Dedifferentiated amniotic fluid mesenchymal stem cell (primary cell): ENCODE measurements around the gene CYB5R3.
A peak's percentile ranks its signal among the peaks of the same experiment; 100 is the strongest.
"Not testable (repeated sequence)": the region's sequence is repeated elsewhere in the genome, so short reads cannot be mapped to it uniquely, and the experiment has no call there.

Source experiments
- DNase-seq: peaks from one replicate; pipeline ENCODE4 v3.0.0-alpha.2; 2016; ENCODE audit errors: extremely low spot score

Gene CYB5R3

DNA sequence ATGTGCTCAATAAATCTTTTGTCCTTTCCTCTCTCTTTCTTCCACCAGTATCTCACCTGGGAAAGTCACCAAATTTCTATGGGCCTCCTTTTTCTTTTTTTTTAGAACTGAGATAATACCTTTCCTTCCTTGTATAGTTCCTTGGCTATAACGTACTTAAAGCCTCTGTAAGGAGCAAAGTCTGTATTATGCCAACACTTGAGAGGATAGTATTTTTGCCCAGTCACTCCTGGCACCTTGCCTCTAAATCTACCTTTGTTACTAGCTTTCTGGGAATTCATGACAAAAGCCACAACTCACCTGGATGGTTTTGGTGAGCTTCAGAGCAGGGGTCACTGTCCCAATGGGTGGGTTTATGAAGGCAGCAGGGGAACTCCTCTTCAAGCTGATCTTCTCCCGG, 46.7 kb downstream of the CYB5R3 start:
- DNase-seq, result no peak

GRCh38 chr22:42601879-42602465, 47.2 kb downstream of the CYB5R3 start:
- no peak for DNase-seq

DNA sequence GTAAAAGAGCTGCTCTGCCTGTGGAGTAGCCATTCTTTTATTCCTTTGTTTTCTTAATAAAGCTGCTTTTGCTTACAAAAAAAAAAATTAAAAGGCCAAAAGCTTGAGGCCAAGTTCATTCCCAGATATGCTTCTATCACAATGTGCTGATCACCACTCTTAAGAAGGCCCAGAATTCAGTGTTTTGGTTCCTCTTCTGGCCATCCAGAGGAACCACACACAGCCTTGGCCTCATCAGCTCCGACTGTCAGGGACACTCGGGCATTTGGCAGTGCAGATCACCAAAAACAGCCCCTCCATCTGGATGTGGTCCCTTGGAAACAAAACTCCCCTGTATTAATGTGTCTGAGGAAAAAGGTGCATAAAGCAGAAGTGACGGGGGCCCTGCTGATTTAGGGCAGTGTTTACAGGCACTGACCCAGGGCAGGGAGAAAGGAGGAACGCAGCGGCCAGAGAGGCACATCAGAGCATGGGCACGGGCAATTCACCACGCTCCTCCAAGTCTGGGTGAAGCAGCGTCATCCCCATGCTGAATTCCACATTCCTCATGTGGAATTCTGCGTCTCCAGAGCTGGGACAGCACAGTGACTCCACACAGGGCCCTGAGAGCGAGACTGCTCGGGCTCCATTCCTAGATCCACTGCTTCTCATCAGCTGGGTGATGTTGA, 52.2 kb downstream of the CYB5R3 start:
- no peak for DNase-seq

DNA sequence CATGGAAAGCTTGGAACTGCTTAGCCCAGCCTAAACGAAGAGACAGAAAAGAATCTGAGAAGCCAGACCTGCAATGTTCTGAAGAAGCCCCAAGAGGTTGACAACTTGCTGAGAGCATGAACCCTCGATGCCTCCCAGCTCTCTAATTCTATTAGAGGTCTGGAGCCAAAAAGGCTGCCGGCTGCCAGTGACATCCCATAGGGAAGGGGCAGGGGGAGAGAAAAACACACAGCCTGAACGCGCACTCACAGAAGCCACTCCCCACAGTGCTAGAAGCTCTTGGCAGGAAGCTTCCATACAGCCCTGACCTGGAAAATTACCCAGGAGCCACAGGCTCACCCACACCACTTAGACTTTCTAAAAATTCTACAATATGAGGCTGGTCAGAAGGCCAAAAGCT, 52.9 kb downstream of the CYB5R3 start:
- no peak for DNase-seq

DNA sequence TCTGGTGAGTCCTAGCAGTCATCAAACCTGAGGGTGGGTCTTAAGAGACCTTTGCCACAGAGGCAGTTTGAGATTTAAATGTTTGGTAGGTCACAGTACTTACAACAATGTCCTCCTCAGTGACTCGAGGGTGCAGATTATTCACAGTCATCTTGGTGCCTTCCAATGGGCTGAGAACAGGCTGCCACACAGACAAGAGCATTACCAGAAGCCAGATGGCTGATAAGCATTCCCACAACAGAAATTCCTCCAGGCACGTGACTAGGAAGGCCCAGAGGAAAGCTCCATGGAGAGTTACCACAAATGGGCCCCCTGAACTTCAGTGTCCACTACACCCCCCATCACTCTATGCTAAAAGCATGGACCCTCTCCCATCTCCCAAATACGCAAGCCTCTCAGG, 53.8 kb downstream of the CYB5R3 start:
- no peak for DNase-seq

DNA sequence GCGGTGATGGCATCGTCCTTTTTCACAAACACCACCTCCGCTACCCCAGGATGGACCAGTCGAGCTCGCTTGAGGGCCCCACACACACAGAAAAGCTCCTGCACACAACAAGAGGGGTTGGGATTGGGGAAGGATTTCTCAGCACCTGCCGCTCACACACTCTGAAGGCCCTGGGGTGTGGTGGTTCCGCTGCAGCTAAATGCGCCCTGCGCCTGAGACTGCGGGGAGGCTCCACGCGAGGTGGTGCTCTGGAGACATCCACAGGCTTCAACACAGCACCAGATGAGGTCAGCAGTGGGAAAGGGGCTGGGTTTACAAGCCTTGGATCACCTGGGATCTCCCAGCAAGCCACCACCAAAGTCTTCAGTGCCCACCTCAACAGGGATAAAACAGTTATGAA, 57.2 kb downstream of the CYB5R3 start:
- no peak for DNase-seq

DNA sequence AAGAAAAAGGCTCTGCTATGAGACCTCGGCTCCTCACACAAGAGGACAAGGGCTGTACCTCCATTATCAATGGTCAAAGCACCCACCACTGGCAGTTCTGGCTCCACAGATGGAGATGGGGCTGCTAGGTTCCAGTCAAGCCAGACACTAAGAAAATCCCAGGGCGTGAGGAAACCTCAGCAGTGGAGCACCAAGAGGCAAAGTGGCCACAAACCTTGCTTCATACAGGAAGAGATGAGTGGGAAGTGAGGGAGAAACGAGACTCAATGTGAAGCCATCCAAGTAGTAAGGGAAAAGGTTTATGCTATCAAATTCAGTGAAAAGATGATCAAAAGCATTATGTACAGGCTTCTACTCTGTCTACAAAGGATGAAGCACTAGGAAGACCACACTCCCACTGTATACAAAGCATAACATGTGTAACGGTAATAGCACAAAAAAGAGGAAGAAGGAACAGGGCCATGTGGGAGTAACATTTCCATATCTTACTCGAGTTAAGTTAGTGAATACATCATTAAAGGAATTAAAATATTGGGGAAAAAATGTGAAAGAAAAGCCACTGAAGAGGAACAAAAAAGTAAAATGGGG, 61.5 kb downstream of the CYB5R3 start:
- DNase-seq, result no peak

GRCh38 chr22:42586381-42586780, 62.8 kb downstream of the CYB5R3 start:
- DNase-seq, result no peak

- DNase-seq, result no peak
Measured at GRCh38 chr22:42585096-42585495, 64.1 kb downstream of the CYB5R3 start.

- DNase-seq, result no peak
Measured at GRCh38 chr22:42584364-42584940, 64.7 kb downstream of the CYB5R3 start.

- no peak for DNase-seq
Measured at GRCh38 chr22:42582987-42583386, 66.2 kb downstream of the CYB5R3 start.

- DNase-seq, result peak; percentile 17
Measured at GRCh38 chr22:42581762-42582716, 67.2 kb downstream of the CYB5R3 start.

GRCh38 chr22:42581194-42581761, 67.9 kb downstream of the CYB5R3 start:
- not testable (repeated sequence) for DNase-seq

GRCh38 chr22:42580040-42580439, 69.2 kb downstream of the CYB5R3 start:
- not testable (repeated sequence) for DNase-seq

DNA sequence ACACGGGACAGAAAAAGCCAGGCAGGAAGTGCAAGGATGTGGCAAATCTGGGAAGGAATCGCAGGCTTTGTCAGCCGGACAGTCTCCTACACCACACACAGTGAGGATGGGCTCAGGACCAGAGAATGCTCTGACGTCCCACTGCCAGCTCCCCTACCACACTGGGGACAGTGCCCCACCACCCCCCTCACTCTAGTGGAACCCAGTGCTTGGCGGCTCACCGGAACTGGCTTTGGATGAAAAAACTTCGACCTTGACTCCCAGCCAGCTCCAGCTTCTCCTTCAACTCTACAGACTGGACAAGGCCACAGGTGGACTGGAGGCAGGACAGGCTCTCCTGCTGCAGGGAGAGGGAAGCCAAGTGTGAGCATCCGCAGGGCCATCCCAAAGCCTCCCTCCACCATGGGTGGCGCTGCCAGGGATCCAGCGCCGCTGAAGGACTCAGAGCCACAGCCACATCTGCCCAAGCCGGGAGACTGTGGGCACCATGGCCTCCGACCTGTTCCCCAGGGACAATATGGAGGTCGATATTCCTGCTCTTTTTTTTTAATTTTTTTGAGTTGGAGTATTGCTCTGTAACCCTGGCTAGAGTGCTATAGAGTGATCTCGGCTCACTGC, 71.5 kb downstream of the CYB5R3 start:
- DNase-seq, result no peak

GRCh38 chr22:42577141-42577540, 72.1 kb downstream of the CYB5R3 start:
- not testable (repeated sequence) for DNase-seq

- DNase-seq, result not testable (repeated sequence)
Measured at GRCh38 chr22:42575996-42576574, 73.1 kb downstream of the CYB5R3 start.

- DNase-seq, result not testable (repeated sequence)
Measured at GRCh38 chr22:42574468-42574867, 74.7 kb downstream of the CYB5R3 start.

DNA sequence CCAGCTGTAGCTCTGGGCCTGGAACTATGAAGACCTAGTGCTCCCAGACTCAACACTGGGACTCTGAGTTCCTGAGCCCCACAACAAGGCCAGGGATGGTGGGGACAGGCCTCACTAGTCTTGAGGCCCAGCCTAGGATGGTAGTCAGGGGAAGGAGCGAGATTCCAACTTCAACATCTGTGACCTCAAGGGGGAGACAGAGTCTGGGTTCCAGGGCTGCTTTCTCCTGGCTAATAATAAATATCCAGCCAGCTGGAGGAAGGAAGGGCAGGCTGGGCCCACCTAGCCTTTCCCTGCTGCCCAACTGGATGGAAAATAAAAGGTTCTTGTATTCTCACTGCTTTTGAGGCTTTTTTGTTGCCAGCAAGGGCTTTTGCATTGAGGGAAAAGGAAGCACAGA, 75.1 kb downstream of the CYB5R3 start:
- DNase-seq, result not testable (repeated sequence)

GRCh38 chr22:42571068-42571467, 78.1 kb downstream of the CYB5R3 start:
- not testable (repeated sequence) for DNase-seq

- not testable (repeated sequence) for DNase-seq
Measured at GRCh38 chr22:42570580-42570979, 78.6 kb downstream of the CYB5R3 start.
